Measurements from ENCODE around the gene GNPDA1. TPM values are rescaled to one million over a fixed set of nuclear protein-coding genes. Genes with fewer than 3 reads are reported as not detected.
"Not testable (repeated sequence)": the region's sequence is repeated elsewhere in the genome, so short reads cannot be mapped to it uniquely, and the experiment has no call there.

The GNPDA1 gene
- total and polyA plus RNA-seq, 10 donors, result 13.9 to 35.7 (median 29.3) TPM

DNA sequence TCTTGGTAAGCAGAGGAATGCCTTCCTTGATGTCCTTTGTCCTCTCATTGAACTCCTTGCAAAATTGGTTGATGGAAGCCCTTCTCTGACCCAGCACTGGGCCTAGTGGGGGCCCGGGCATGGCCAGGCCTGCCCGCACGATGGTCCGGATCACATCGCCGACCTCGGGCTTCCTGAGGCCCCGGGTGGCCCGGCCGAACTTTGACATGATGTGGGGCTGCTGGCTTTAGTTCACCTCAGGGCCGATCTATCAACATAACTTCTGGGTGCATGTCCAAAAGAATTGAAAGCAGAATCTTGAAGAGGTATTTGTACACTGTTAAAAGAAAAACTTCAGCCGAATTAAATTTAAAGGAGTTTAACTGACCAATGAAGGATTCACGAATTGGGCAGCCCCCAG is 24.1 kb upstream of the GNPDA1 start:
- Histone ChIP-seq H3K9me3 (no peaks in the 10 kb centered on the region), H3K27me3 (replicated peaks in 1 of 7) (peaks cover 0 to 5% (median 0%) of the 10 kb centered on the region in 7 donors), H3K4me3 (no peak overlapping the region), H3K4me1 (peaks cover 0 to 4% (median 0%) of the 10 kb centered on the region in 6 donors), H3K36me3 (no peaks in the 10 kb centered on the region), H3K27ac (no peak overlapping the region)
- 89 to 95% (median 91%) methylated on average over 9 to 13 of the region's 13 CpGs for WGBS, 5 donors
- TF ChIP-seq, protein P1, sequence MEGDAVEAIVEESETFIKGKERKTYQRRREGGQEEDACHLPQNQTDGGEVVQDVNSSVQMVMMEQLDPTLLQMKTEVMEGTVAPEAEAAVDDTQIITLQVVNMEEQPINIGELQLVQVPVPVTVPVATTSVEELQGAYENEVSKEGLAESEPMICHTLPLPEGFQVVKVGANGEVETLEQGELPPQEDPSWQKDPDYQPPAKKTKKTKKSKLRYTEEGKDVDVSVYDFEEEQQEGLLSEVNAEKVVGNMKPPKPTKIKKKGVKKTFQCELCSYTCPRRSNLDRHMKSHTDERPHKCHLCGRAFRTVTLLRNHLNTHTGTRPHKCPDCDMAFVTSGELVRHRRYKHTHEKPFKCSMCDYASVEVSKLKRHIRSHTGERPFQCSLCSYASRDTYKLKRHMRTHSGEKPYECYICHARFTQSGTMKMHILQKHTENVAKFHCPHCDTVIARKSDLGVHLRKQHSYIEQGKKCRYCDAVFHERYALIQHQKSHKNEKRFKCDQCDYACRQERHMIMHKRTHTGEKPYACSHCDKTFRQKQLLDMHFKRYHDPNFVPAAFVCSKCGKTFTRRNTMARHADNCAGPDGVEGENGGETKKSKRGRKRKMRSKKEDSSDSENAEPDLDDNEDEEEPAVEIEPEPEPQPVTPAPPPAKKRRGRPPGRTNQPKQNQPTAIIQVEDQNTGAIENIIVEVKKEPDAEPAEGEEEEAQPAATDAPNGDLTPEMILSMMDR (IDR thresholded peaks at IDR 0.05 in 8 of 11, conservative IDR thresholded peaks at IDR 0.05 in 3 of 11), result no peak
- no peak for TF ChIP-seq POLR2AphosphoS5 (IDR thresholded peaks at IDR 0.05)
- no peak for TF ChIP-seq POLR2A (IDR thresholded peaks at IDR 0.05)
- intact Hi-C loops (cut with DNase I; ENCODE audit: low total_unique reads), result no loop called here
- no peak for DNase-seq

DNA sequence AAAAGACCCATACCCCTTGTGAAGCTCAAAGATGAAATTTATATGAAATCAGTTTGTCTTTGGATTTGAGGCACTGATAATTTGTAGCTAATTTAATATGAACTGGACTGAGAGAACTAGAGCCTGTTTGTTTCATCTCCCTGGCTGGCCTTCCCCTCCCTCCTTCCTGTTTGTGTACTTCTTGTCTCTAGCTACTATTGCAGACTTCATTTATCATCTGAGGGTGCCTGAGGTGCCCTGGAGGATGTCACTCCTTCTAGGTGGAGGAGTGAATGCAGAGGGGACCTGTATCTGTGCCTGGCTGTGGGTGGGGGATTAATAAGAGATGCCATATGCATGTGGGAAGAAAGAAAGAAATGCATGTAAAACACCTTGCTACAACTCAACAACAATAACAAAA is 22.2 kb upstream of the GNPDA1 start:
- Histone ChIP-seq H3K36me3 (no peaks in the 10 kb centered on the region), H3K27ac (no peak overlapping the region), H3K9me3 (no peaks in the 10 kb centered on the region), H3K4me3 (no peak overlapping the region), H3K4me1 (peaks cover 0 to 4% (median 0%) of the 10 kb centered on the region in 6 donors), H3K27me3 (replicated peaks in 1 of 7) (peaks cover 0 to 5% (median 0%) of the 10 kb centered on the region in 7 donors)
- intact Hi-C loops (cut with DNase I; ENCODE audit: low total_unique reads), result no loop called here
- TF ChIP-seq POLR2AphosphoS5 (IDR thresholded peaks at IDR 0.05), result no peak
- TF ChIP-seq POLR2A (IDR thresholded peaks at IDR 0.05), result no peak
- TF ChIP-seq, protein P1 (IDR thresholded peaks at IDR 0.05 in 8 of 11, conservative IDR thresholded peaks at IDR 0.05 in 3 of 11), result no peak
- no peak for DNase-seq

DNA sequence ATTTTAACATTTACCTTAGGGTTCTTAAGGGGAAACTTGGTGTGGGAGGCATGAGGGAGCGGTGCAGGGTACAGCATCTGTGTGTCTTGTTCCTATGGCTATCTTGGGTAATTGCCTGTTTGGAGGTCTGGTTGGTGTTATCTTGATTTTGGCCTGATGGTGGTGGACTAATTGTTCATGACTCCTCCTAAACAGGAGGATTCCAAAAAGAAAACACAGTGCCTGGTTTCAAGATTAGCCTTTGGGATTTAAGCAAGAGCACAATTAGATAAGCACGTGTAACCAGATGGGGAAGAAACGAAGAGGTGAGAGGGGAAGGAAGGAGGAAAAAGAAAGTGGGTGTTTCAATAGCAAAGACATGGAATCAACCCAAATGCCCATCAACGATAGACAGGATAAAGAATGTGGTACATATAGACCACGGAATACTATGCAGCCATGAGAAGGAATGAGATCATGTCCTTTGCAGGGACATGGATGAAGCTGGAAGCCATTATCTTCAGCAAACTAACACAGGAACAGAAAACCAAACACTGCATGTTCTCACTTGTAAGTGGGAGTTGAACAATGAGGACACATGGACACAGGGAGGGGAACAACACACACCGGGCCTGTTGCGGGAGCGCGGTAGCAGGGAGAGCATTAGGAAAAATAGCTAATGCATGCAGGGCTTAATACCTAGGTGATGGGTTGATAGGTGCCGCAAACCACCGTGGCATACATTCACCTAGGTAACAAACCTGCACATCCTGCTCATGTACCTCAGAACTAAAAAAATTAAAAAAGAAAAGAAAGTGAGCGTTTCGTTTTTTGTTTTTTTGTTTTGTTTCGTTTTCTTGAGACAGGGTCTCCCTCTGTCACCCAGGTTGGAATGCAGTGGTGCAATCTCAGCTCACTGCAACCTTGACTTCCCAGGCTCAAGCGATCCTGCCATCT is 21.1 kb upstream of the GNPDA1 start:
- H3K9me3 ChIP-seq; H3K27ac ChIP-seq; H3K4me1 ChIP-seq; DNase-seq; H3K36me3 ChIP-seq; H3K27me3 ChIP-seq (replicated peaks in 1 of 7); intact Hi-C loops (cut with DNase I; ENCODE audit: low total_unique reads); H3K4me3 ChIP-seq: not testable (repeated sequence)
- WGBS, 5 donors, result 85 to 91% (median 90%) methylated on average over 15 of the region's 15 CpGs

DNA sequence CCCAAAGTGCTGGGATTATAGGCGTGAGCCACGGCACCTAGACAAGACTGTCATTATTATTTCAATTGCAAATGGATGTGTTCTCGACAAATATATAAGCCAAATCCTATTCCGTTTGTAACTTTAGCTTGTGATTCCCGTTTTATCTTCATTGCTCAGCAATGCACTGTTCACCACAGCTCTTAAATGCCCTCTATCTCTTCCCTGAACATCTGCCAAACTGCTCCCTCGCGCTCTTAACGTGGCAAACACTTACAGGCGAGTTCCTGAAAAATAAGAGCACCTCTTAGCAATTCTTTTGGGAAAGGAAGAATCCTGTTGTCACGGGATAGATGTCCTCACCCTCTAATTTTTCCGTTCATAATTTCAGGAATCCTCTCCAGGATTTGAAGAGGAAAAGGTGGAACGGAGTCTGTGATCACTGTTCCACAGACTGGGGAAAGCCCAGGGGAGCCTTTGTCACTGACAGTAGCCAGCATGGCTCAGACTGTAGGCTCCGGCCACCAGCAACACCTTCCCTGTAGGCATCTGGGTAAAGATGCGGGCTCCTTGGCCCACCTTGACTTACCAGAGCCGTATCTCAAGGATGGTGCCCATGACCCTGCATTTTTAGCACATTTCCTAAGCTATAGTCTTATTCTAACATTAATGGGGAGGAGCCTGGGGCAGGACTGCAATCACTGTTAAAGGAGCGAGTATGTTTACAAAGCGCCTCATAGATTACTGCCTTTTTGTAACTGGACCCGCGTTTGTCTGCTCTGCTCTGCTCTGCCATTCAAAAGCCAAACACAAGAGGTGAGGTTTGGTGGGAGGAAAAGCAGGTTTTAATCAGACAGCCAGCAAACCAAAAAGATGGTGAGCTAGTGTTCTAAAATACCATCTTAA is 20.2 kb upstream of the GNPDA1 start:
- no peak for DNase-seq
- TF ChIP-seq, protein P1 (IDR thresholded peaks at IDR 0.05 in 8 of 11, conservative IDR thresholded peaks at IDR 0.05 in 3 of 11), result no peak
- Histone ChIP-seq H3K4me3 (no peak overlapping the region), H3K9me3 (no peaks in the 10 kb centered on the region), H3K4me1 (peaks cover 0 to 4% (median 0%) of the 10 kb centered on the region in 6 donors), H3K27ac (no peak overlapping the region), H3K27me3 (replicated peaks in 1 of 7) (peaks cover 0 to 5% (median 0%) of the 10 kb centered on the region in 7 donors), H3K36me3 (no peaks in the 10 kb centered on the region)
- intact Hi-C loops (cut with DNase I; ENCODE audit: low total_unique reads), result no loop called here
- 69 to 77% (median 74%) methylated on average over 19 of the region's 19 CpGs for WGBS, 5 donors

All from spleen (tissue), 11 donors.